ENCODE results near the gene FLT4. TPM values are rescaled to one million over a fixed set of nuclear protein-coding genes. Genes with fewer than 3 reads are reported as not detected.
A peak's percentile ranks its signal among the peaks of the same experiment; 100 is the strongest.

FLT4 gene
- total and polyA plus RNA-seq, 9 of the 15 experiments (the other 6 are each of a cell fraction or from before 2014, with no cell fraction given), result 0.01 to 0.42 (median 0.14) TPM; not detected in 2

DNA sequence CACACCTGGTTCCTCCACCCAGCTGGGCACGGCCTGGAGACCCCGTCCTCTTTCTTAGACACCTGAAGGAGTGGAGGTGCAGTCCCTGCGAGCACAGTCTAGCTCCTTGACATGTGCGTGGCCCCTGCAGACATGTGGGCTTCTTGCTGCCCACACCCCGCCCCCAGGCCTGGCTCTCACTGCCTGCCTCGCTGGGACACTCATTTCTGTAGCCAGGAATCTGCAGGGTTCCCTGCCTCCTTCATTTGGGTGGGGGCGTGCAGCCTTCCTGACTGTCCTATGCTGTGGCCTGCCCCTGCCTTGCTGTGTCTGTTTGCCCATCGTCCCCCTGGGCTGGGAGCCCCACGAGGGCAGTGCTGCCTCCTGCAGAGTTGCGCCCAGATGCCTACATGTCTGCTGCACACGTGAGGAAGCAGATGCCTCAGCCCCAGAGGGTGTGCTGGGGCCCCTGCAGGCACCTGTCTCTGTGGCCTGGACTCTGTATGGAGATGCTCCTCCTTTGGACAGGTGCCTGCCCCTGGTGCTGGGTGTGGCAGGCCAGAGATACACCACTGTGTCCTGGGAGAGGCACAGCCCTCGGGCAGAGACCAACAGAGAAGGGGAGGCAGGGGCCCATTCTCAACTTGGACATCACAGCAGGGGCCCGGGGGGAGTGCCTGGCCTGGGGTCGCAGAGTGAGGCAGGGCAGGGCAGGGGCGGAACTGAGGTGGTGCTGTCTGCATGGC, 22.6 kb downstream of the FLT4 start:
- Histone ChIP-seq H3K36me3 (ENCODE audit: control insufficient read depth, insufficient read depth, low read length) (no peaks in the 10 kb centered on the region), H3K79me2 (ENCODE audit: control insufficient read depth, insufficient read depth, low read length) (no peaks in the 10 kb centered on the region), H3K27ac (ENCODE audit: extremely low read depth, low read depth, low read length) (no peak overlapping the region), H3K9ac (ENCODE audit: insufficient read depth in 1 of 2, low read depth in 2 of 2, low read length in 2 of 2) (0 out of 4 replicates have a peak overlapping the region, but pooled peaks of 1 of the 2 experiments have one; percentile 26), H3K4me2 (ENCODE audit: insufficient read depth, low read length) (no peak overlapping the region), H3K27me3 (ENCODE audit: control insufficient read depth in 2 of 2, insufficient read depth in 2 of 2, low read length in 2 of 2) (peaks cover 17 to 64% of the 10 kb centered on the region in 2 experiments; a peak in 4 of 5 replicates), H3K9me1 (ENCODE audit: control insufficient read depth, insufficient read depth, low read length) (no peaks in the 10 kb centered on the region), H2AFZ (ENCODE audit: low read depth, low read length) (no peak overlapping the region), H4K20me1 (replicated peaks; ENCODE audit: control insufficient read depth, insufficient read depth, low read length) (peaks cover 6% of the 10 kb centered on the region), H3K9me3 (replicated peaks; ENCODE audit: control insufficient read depth, insufficient read depth, low read depth, low read length) (no peaks in the 10 kb centered on the region), H3K4me3 (no peak overlapping the region), H3K4me1 (replicated peaks in 1 of 2; ENCODE audit: control insufficient read depth in 2 of 2, insufficient read depth in 2 of 2, low read length in 2 of 2) (peaks cover 0 to 50% of the 10 kb centered on the region in 2 experiments; a peak in 2 of 5 replicates)
- ATAC-seq (no peak), FAIRE-seq (no peak), DNase-seq (ENCODE audit: extremely low read depth in 1 of 4, low spot score in 3 of 4) (no peak)
- CTCF ChIA-PET (ENCODE audit: low intra/inter-chr PET ratio), result no interaction called here
- intact Hi-C loops (cut with micrococcal nuclease), result no loop called here
- POLR2A ChIA-PET, result interaction anchor here (0.7 kb wide), 1 partner anchor 409 kb away, joined by 3 read pairs; no protein-coding TSS in a partner anchor
- no TSS peak for BruUV-seq (replicated peaks)
- in situ Hi-C loops (cut with MboI), result no loop called here
- TF ChIP-seq HNRNPK (IDR thresholded peaks at IDR 0.05; ENCODE audit: low read depth, low read length, poor library complexity, severe bottlenecking) (no peak), HNRNPLL (IDR thresholded peaks at IDR 0.05; ENCODE audit: low read depth, low read length, poor library complexity, severe bottlenecking) (no peak), NCOA6 (IDR thresholded peaks at IDR 0.05) (no peak), HMG20B (CRISPR knock-in tag; IDR thresholded peaks at IDR 0.05) (no peak), HNRNPH1 (optimal IDR thresholded peaks at IDR 0.05; ENCODE audit: low read depth, low read length) (no peak), CSDE1 (IDR thresholded peaks at IDR 0.05) (no peak), RBM22 (IDR thresholded peaks at IDR 0.05; ENCODE audit: low read depth, low read length, poor library complexity, severe bottlenecking) (no peak), ZNF431 (CRISPR knock-in tag; IDR thresholded peaks at IDR 0.05) (no peak), ZNF384 (IDR thresholded peaks at IDR 0.05; ENCODE audit: low read depth, low read length) (no peak), ZNF41 (CRISPR knock-in tag; conservative IDR thresholded peaks at IDR 0.05) (no peak), ZNF277 (CRISPR knock-in tag; IDR thresholded peaks at IDR 0.05; ENCODE audit: borderline replicate concordance) (no peak), IRF1 (CRISPR knock-in tag; IDR thresholded peaks at IDR 0.05; ENCODE audit: borderline replicate concordance) (no peak), RAD21 (CRISPR knock-in tag; conservative IDR thresholded peaks at IDR 0.05 in 1 of 2, IDR thresholded peaks at IDR 0.05 in 1 of 2) (no peak), SREBF1 (IDR thresholded peaks at IDR 0.05; ENCODE audit: borderline replicate concordance, low read depth, low read length) (no peak), MAZ (CRISPR knock-in tag; conservative IDR thresholded peaks at IDR 0.05 in 1 of 2, IDR thresholded peaks at IDR 0.05 in 1 of 2) (no peak), BCL6 (CRISPR knock-in tag; IDR thresholded peaks at IDR 0.05) (no peak), ZNF398 (CRISPR knock-in tag; IDR thresholded peaks at IDR 0.05) (no peak), TAF7 (tag; IDR thresholded peaks at IDR 0.05) (no peak), TAL1 (IDR thresholded peaks at IDR 0.05) (no peak)
- WGBS (ENCODE audit: insufficient coverage, low coverage, missing lambda C conversion rate), result 4% methylated on average over 13 of the region's 15 CpGs
